HG02642 (cell line): Measurements from ENCODE around the gene OR6Y1.

Experiments
- ATAC-seq: cut with Tn5 transposase; IDR thresholded peaks from one replicate; pipeline ENCODE4 v1.9.1; 2021; ENCODE audit warnings: mild to moderate bottlenecking; ENCODE audit not compliant: unreplicated experiment, poor library complexity

Gene OR6Y1, protein sequence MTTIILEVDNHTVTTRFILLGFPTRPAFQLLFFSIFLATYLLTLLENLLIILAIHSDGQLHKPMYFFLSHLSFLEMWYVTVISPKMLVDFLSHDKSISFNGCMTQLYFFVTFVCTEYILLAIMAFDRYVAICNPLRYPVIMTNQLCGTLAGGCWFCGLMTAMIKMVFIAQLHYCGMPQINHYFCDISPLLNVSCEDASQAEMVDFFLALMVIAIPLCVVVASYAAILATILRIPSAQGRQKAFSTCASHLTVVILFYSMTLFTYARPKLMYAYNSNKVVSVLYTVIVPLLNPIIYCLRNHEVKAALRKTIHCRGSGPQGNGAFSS

DNA sequence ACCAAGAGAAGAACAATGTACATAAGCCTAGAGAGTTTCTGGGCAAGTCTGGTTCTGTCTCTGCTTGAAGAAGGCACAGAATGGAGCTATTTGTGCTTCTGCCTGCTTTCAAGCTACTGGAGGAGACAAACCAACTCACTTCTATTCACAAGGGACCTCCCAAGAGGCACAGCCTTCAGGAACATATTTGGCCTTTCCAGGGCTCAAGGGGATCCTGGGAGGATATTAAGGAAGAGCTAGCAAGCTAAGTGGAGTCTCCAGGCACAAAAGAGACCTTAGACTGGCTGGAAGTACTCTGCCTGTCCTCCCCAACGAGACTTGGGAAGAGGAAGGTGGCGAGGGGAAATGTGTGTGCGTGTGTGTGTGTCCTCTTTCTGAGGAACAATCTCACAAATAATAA is at the start of gene OR6Y1:
Gene OR6Y1 (minus strand): TSS at position 54 of the 400 bp plus-strand sequence. CDS start 6,300 bp downstream, outside the sequence.
- no peak for ATAC-seq

- no peak for ATAC-seq
These were observed 46.5 kb upstream of the OR6Y1 start for GRCh38 chr1:158600735-158601134.

DNA sequence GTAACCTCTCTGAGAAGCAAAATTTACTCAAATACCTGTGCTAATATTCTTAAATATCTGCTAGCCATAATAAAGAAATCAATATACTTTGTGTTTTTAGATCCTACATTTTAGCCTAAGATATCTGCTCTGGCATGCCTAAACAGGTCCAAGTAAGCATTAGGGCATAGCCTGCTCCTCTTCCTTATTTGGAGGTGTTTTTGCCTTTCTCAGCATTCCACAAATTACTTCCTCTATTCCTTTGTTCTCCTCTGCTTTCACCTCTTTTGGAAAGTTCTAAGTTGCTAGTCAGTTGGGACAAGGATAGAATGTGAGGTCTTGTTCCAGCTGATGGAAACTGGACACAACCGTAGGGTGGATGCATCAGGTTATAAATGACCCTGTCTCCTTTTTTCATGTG is 32.7 kb upstream of the OR6Y1 start:
- no peak for ATAC-seq

DNA sequence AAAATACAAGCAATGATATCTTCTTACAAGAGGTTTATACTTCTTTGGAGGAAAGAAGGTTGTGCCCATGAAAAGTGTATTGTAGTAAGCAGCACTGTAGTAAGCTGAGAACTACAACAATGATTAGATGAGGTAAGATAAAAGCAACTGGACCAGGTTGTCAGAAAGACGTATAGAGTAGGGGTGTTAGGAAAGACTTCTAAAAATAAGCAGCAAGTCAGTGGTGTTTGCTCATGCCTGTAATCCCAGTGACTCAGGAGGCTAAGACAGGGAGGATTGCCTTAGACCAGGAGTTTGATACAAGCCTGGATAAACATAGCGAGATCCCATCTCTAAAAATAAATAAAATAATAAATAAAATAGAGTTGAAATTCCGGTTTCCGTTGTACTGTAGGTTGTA is 29.8 kb upstream of the OR6Y1 start:
- no peak for ATAC-seq

- no peak for ATAC-seq
These were observed 25.5 kb upstream of the OR6Y1 start, which contains the start of gene OR10X1 for GRCh38 chr1:158579733-158580132. Gene OR10X1, minus strand, starts transcription at chr1:158579899. Its CDS starts 0 bp downstream, at chr1:158579899.

- ATAC-seq, result no peak
These were observed 23.4 kb upstream of the OR6Y1 start for GRCh38 chr1:158577561-158577960.

GRCh38 chr1:158572226-158572625 is 18.0 kb upstream of the OR6Y1 start:
- ATAC-seq, result no peak

GRCh38 chr1:158570480-158570879 is 16.3 kb upstream of the OR6Y1 start, which contains the start of gene OR6P1:
Gene OR6P1, minus strand, starts transcription at chr1:158570580. Its CDS starts 6,976 bp downstream, at chr1:158563604.
- ATAC-seq, result no peak

GRCh38 chr1:158564608-158565007 is 10.4 kb upstream of the OR6Y1 start:
- ATAC-seq, result no peak

GRCh38 chr1:158563853-158564252 is 9.6 kb upstream of the OR6Y1 start:
- ATAC-seq, result no peak

- no peak for ATAC-seq
These were observed 5.5 kb upstream of the OR6Y1 start for GRCh38 chr1:158559696-158560095.

GRCh38 chr1:158552296-158552695 is 1.9 kb downstream of the OR6Y1 start:
- no peak for ATAC-seq

GRCh38 chr1:158547533-158547932 is 6.7 kb downstream of the OR6Y1 start:
- ATAC-seq, result no peak

GRCh38 chr1:158537609-158538008 is 16.6 kb downstream of the OR6Y1 start:
- ATAC-seq, result no peak

GRCh38 chr1:158534496-158534895 is 19.7 kb downstream of the OR6Y1 start:
- no peak for ATAC-seq

- ATAC-seq, result peak; percentile 51
These were observed 26.9 kb downstream of the OR6Y1 start for GRCh38 chr1:158527190-158527815.

DNA sequence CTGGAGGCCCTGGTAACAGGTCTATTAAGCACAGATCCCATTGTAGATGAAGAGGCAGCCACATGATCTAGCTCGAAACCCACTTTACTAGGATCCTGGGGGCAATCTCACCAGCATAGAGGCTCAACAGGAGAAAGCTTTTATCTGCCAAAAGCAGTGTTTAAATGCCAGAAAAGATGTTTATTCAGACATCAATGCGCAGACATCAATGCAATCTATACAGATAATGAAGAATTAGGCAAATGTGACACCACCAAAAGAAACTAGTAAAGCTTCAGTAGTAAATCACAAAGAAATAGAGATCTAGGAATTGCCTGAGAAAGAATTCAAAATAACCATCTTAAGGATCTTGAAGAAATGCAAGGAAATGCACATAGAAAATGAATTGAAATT is 32.5 kb downstream of the OR6Y1 start:
- no peak for ATAC-seq

DNA sequence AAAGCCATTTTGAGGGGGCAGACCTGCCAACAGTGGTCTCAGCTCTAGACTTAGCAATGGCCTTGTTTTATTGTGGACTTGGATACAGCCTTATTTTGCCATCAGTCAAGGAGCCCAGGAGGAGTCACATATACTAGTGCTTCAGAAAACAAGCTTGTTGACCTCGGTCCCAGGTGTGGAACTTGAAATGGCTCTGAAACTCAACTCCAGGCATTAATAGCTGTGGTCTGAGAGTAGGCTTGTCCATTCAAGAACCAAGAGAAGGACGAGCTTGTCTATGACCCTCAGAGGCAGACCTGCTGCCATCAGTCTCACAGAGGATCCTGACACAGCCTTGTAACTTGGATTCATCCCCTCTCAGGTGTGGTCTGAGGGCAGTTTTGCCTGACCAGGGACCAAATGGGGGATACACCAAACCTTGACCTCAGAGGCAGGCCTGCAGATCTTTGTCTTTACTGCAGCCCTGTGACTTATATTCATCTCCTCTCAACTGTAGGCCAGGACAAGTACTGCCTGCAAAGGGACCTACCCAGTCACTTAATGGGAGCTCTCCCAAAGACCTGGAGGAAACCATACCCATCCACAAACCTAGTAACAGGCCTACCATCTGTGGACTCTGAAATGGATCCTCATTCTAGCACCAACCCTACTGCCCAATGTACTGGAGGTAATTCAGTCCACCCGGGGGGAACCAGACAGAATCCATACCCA is 33.1 kb downstream of the OR6Y1 start:
- no peak for ATAC-seq

DNA sequence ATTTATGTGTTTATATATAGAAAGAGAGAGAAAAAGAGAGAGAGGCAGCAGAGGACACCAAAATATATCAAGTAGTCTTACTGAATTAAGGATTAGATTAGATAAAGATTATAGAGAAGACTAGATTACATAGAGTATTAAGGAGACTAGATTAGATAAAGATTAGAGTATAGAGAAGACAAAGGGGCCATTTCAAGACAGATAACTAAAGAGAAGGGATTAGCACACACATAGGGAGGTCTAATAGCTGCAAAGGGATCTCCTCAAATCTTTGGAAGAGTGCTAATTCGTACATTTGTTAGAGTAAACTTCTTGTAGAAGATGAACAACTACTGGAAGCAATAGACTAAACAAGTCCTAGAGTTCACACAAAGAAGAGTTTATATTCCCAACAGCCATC is 34.2 kb downstream of the OR6Y1 start:
- no peak for ATAC-seq

- ATAC-seq, result no peak
These were observed 37.2 kb downstream of the OR6Y1 start for GRCh38 chr1:158516966-158517365.

- no peak for ATAC-seq
These were observed 44.6 kb downstream of the OR6Y1 start for GRCh38 chr1:158509471-158510156.
